H9 (cell line): ENCODE measurements around the gene SH3GL2. TPM values are rescaled to one million over a fixed set of nuclear protein-coding genes. Genes with fewer than 3 reads are reported as not detected.

Experiments
- DNase-seq: peaks from one replicate; pipeline ENCODE4 v3.0.0-alpha.2; 2017
- H2AFZ ChIP-seq: one replicate; pipeline ENCODE4 v1.6.1; 2013; ENCODE audit warnings: mild to moderate bottlenecking, low read length, control low read depth, moderate library complexity
- H2AK5ac ChIP-seq: 2 replicates; pipeline ENCODE4 v1.6.1; 2013; ENCODE audit warnings: low read length, control low read depth, mixed read lengths; ENCODE audit not compliant: insufficient read length
- H2BK120ac ChIP-seq: one replicate; pipeline ENCODE4 v1.6.1; 2013; ENCODE audit warnings: low read depth, mild to moderate bottlenecking, low read length, control low read depth, inconsistent platforms; ENCODE audit not compliant: poor library complexity, severe bottlenecking
- H2BK12ac ChIP-seq: 2 replicates; pipeline ENCODE4 v1.6.1; 2013; ENCODE audit warnings: low read length, control low read depth, mixed read lengths, low read depth; ENCODE audit not compliant: insufficient read length
- H2BK15ac ChIP-seq: 2 replicates; pipeline ENCODE4 v1.6.1; 2013; ENCODE audit warnings: low read depth, low read length, control low read depth
- H2BK20ac ChIP-seq: one replicate; pipeline ENCODE4 v1.6.1; 2013; ENCODE audit warnings: low read depth, mild to moderate bottlenecking, low read length, control low read depth, inconsistent platforms; ENCODE audit not compliant: poor library complexity, severe bottlenecking
- H2BK5ac ChIP-seq: 2 replicates; pipeline ENCODE4 v1.6.1; 2013; ENCODE audit warnings: low read length, control low read depth, mixed read lengths; ENCODE audit not compliant: insufficient read length
- H3K14ac ChIP-seq: 2 replicates; pipeline ENCODE4 v1.6.1; 2013; ENCODE audit warnings: low read length, control low read depth; ENCODE audit not compliant: insufficient read depth
- H3K18ac ChIP-seq: 2 replicates; pipeline ENCODE4 v1.6.1; 2013; ENCODE audit warnings: low read depth, mild to moderate bottlenecking, mixed read lengths, low read length, control low read depth; ENCODE audit not compliant: insufficient read length
- H3K23ac ChIP-seq: 2 replicates; pipeline ENCODE4 v1.6.1; 2013; ENCODE audit warnings: low read length, control low read depth, mixed read lengths, low read depth; ENCODE audit not compliant: insufficient read length
- H3K23me2 ChIP-seq: 2 replicates; pipeline ENCODE4 v1.6.1; 2013; ENCODE audit warnings: low read depth, mild to moderate bottlenecking, mixed read lengths, low read length, control low read depth; ENCODE audit not compliant: insufficient read length, poor library complexity, severe bottlenecking
- H3K27ac ChIP-seq: 2 replicates; pipeline ENCODE4 v1.5.1; 2013; ENCODE audit warnings: low read length, control low read depth, mixed read lengths, low read depth; ENCODE audit not compliant: insufficient read length
- H3K27me3 ChIP-seq: 2 replicates; pipeline ENCODE4 v1.6.1; 2013; ENCODE audit warnings: low read length, control low read depth, inconsistent platforms; ENCODE audit not compliant: insufficient read depth
- H3K4ac ChIP-seq: 2 replicates; pipeline ENCODE4 v1.6.1; 2013; ENCODE audit warnings: low read depth, mild to moderate bottlenecking, control low read depth, inconsistent platforms, low read length, moderate library complexity
- H3K4me1 ChIP-seq: 2 replicates; pipeline ENCODE4 v1.6.1; 2013; ENCODE audit warnings: low read length, control low read depth, inconsistent platforms; ENCODE audit not compliant: insufficient read depth
- H3K4me2 ChIP-seq: 2 replicates; pipeline ENCODE4 v1.6.1; 2013; ENCODE audit warnings: low read length, control low read depth, mixed read lengths; ENCODE audit not compliant: insufficient read length, insufficient read depth
- H3K56ac ChIP-seq: 2 replicates; pipeline ENCODE4 v1.6.1; 2013; ENCODE audit warnings: low read depth, mild to moderate bottlenecking, mixed read lengths, low read length, control low read depth; ENCODE audit not compliant: insufficient read length
- H3K79me1 ChIP-seq: 2 replicates; pipeline ENCODE4 v1.6.1; 2013; ENCODE audit warnings: low read depth, mild to moderate bottlenecking, moderate library complexity, low read length, control low read depth, inconsistent platforms; ENCODE audit not compliant: insufficient read depth, poor library complexity, severe bottlenecking
- H3K79me2 ChIP-seq: 2 replicates; pipeline ENCODE4 v1.6.1; 2013; ENCODE audit warnings: low read length, control low read depth, inconsistent platforms; ENCODE audit not compliant: insufficient read depth
- H3K9ac ChIP-seq: 2 replicates; pipeline ENCODE4 v1.6.1; 2013; ENCODE audit warnings: low read length, control low read depth, mixed read lengths; ENCODE audit not compliant: insufficient read length; ENCODE audit errors: extremely low read depth
- H3K9me3 ChIP-seq: one replicate; pipeline ENCODE4 v1.6.1; 2013; ENCODE audit warnings: low read depth, low read length, inconsistent platforms; ENCODE audit not compliant: control insufficient read depth
- H3T11ph ChIP-seq: one replicate; pipeline ENCODE4 v1.6.1; 2013; ENCODE audit warnings: mild to moderate bottlenecking, low read length, control low read depth, inconsistent platforms
- H4K20me1 ChIP-seq: one replicate; pipeline ENCODE4 v1.6.1; 2013; ENCODE audit not compliant: control insufficient read depth, insufficient read length, insufficient read depth
- H4K5ac ChIP-seq: 2 replicates; pipeline ENCODE4 v1.6.1; 2013; ENCODE audit warnings: low read depth, mild to moderate bottlenecking, mixed read lengths, low read length, control low read depth; ENCODE audit not compliant: insufficient read length
- H4K8ac ChIP-seq: replicated peaks from 2 replicates; pipeline ENCODE4 v1.6.1; 2013; ENCODE audit warnings: low read length, control low read depth, mixed read lengths, low read depth; ENCODE audit not compliant: insufficient read length
- H4K91ac ChIP-seq: 2 replicates; pipeline ENCODE4 v1.6.1; 2013; ENCODE audit warnings: low read depth, mild to moderate bottlenecking, moderate library complexity, mixed read lengths, low read length, control low read depth; ENCODE audit not compliant: insufficient read length
- H3K27ac Mint-ChIP-seq, 3 experiments: 2 replicates in 2 of 3; 3 replicates in 1 of 3; pipeline ENCODE4 v1.8.0; 2020 to 2021; ENCODE audit warnings: mixed read lengths in 3 of 3, mild to moderate bottlenecking in 1 of 3, moderate library complexity in 1 of 3
- H3K27me3 Mint-ChIP-seq: 2 replicates; pipeline ENCODE4 v1.8.0; 2021; ENCODE audit warnings: low read depth, mild to moderate bottlenecking, moderate library complexity, mixed read lengths
- H3K36me3 Mint-ChIP-seq, 3 experiments: 2 replicates in 2 of 3; 3 replicates in 1 of 3; pipeline ENCODE4 v1.8.0; 2020 to 2021; ENCODE audit warnings: low read depth in 3 of 3, mixed read lengths in 3 of 3; ENCODE audit not compliant: insufficient read depth in 1 of 3
- H3K4me1 Mint-ChIP-seq, 2 experiments: 2 replicates each; pipeline ENCODE4 v1.8.0; 2020; ENCODE audit warnings: mixed read lengths in 2 of 2
- H3K4me3 Mint-ChIP-seq, 2 experiments: 2 replicates in 1 of 2; 3 replicates in 1 of 2; pipeline ENCODE4 v1.8.0; 2020 to 2021; ENCODE audit warnings: mild to moderate bottlenecking in 2 of 2, mixed read lengths in 2 of 2, moderate library complexity in 1 of 2
- H3K9me3 Mint-ChIP-seq, 2 experiments: 2 replicates in 1 of 2; 3 replicates in 1 of 2; pipeline ENCODE4 v1.8.0; 2020; ENCODE audit warnings: mild to moderate bottlenecking in 2 of 2, mixed read lengths in 2 of 2, moderate library complexity in 1 of 2
- WGBS: extraction: QIAGEN DNeasy Blood & Tissue Kit; methylation state at CpG from one replicate; pipeline ENCODE4 v1.1.7; 2013; ENCODE audit warnings: missing lambda C conversion rate, low lambda C conversion rate, mixed read lengths; ENCODE audit not compliant: insufficient read length; ENCODE audit errors: extremely low coverage; 5-methylcytosine and 5-hydroxymethylcytosine counted together
- total RNA-seq: library from RNA; stranded (reverse); gene quantifications from 2 replicates; pipeline ENCODE4 v1.2.1, GENCODE V29; 2021
- TF ChIP-seq, protein P1 (sequence below): fragments of 200-600 bp; sonication (generic); conservative IDR thresholded peaks from 3 replicates; pipeline ENCODE4 v1.8.0; 2021; ENCODE audit warnings: antibody characterized with exemption, mild to moderate bottlenecking

Gene SH3GL2
- total RNA-seq, 1 experiment from 2014 or later = 6.5 TPM

DNA sequence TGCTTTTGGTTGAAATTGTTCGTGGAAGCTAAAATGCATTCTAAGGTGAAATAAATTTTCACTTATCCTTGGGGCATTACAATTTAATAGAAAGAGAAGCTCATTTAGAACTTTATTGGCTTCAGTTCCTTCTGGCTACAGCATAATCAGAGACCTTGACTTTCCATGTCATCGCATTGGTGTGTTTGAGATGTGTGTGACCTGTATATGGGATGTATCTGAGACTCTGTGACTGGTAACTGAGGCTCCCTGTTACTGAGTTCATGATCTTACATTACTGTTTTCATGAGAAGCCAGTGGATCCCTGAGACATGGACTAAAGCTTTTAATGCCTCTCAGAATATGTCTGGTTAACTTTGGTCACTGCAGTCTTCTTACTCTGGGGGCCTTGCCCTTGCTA, 32.5 kb downstream of the SH3GL2 start:
- no CpG with 5 or more reads among the region's 2 CpGs for WGBS
- no peak overlapping the region for H3K4me3 Mint-ChIP-seq
- no peak overlapping the region for H2BK20ac ChIP-seq
- H3K79me2 ChIP-seq = no peaks in the 10 kb centered on the region
- H2BK12ac ChIP-seq = no peak overlapping the region
- H3K36me3 Mint-ChIP-seq = no peaks in the 10 kb centered on the region
- no peaks in the 10 kb centered on the region for H3K9me3 ChIP-seq
- no peaks in the 10 kb centered on the region for H3K4me1 ChIP-seq
- no peak overlapping the region for H2BK120ac ChIP-seq
- H3K4me1 Mint-ChIP-seq = peaks cover 15 to 20% of the 10 kb centered on the region in 2 experiments
- peaks cover 1% of the 10 kb centered on the region; the same call in 1 of the 2 replicates for H3K27me3 Mint-ChIP-seq
- no peak overlapping the region for H3K14ac ChIP-seq
- no peak overlapping the region for H4K5ac ChIP-seq
- no peak overlapping the region for H4K91ac ChIP-seq
- H2AFZ ChIP-seq = no peak overlapping the region
- no peak overlapping the region for H2BK5ac ChIP-seq
- no peaks in the 10 kb centered on the region for H3K9me3 Mint-ChIP-seq
- H3K56ac ChIP-seq = no peak overlapping the region
- no peak overlapping the region for H3K4ac ChIP-seq
- H3K79me1 ChIP-seq = no peaks in the 10 kb centered on the region
- no peak overlapping the region for H3K9ac ChIP-seq
- H3K27ac Mint-ChIP-seq = no peak overlapping the region
- TF ChIP-seq, protein P1, sequence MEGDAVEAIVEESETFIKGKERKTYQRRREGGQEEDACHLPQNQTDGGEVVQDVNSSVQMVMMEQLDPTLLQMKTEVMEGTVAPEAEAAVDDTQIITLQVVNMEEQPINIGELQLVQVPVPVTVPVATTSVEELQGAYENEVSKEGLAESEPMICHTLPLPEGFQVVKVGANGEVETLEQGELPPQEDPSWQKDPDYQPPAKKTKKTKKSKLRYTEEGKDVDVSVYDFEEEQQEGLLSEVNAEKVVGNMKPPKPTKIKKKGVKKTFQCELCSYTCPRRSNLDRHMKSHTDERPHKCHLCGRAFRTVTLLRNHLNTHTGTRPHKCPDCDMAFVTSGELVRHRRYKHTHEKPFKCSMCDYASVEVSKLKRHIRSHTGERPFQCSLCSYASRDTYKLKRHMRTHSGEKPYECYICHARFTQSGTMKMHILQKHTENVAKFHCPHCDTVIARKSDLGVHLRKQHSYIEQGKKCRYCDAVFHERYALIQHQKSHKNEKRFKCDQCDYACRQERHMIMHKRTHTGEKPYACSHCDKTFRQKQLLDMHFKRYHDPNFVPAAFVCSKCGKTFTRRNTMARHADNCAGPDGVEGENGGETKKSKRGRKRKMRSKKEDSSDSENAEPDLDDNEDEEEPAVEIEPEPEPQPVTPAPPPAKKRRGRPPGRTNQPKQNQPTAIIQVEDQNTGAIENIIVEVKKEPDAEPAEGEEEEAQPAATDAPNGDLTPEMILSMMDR = no peak
- H3K4me2 ChIP-seq = no peak overlapping the region
- H2BK15ac ChIP-seq = no peak overlapping the region
- no peak overlapping the region for H3K18ac ChIP-seq
- no peak overlapping the region for H3T11ph ChIP-seq
- no peaks in the 10 kb centered on the region for H4K20me1 ChIP-seq
- H3K23ac ChIP-seq = no peak overlapping the region
- no peak for DNase-seq
- no peak overlapping the region for H3K27ac ChIP-seq
- H3K23me2 ChIP-seq = no peaks in the 10 kb centered on the region
- no peak overlapping the region for H2AK5ac ChIP-seq
- no peak overlapping the region for H4K8ac ChIP-seq
- no peaks in the 10 kb centered on the region for H3K27me3 ChIP-seq
